HG03354 (cell line): Measurements from ENCODE around the gene ULK4.
"Not testable (repeated sequence)": the region's sequence is repeated elsewhere in the genome, so short reads cannot be mapped to it uniquely, and the experiment has no call there.

Experiments used
- ATAC-seq: cut with Tn5 transposase; IDR thresholded peaks from one replicate; pipeline ENCODE4 v1.9.1; 2021; ENCODE audit warnings: mild to moderate bottlenecking; ENCODE audit not compliant: unreplicated experiment, poor library complexity, severe bottlenecking

ULK4 gene

DNA sequence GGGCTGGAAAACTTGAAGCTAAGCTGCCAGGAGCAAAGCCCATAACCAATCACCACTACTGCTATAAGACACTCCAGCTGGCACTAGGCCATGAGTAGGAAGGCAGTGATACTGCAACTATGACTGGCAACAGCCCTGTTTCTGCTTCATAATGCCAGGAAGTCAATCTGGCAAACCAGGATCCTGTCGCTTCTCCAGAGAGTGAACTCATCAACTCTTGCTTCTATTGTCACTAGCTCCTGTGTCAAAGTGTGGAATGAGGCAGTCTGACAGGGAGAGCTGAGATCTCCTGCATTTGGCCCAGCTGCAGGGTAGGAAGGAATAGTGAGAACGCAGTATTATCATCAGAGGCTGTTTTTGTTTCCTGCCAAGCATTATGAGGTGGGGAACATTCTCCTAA lies 657.3 kb downstream of the ULK4 start:
- no peak for ATAC-seq

DNA sequence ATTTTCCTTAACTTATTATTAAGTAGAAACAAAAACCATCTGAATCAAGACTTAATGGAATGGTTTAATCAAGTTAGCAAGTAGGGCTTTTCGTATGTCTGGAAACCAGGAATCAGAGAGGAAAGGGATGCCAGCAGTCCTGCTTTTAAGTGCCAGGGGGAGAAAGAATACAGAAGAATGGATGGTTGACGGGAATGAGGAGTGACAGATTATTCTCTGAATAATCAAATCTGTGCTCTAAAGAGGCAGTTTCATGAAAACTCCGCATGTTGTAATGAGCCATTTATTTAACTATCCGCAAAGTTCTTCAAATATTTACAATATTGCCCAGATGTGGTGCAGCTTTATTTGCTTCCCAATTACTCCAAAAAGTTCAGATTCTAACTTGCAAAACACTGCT lies 659.6 kb downstream of the ULK4 start:
- ATAC-seq = no peak

DNA sequence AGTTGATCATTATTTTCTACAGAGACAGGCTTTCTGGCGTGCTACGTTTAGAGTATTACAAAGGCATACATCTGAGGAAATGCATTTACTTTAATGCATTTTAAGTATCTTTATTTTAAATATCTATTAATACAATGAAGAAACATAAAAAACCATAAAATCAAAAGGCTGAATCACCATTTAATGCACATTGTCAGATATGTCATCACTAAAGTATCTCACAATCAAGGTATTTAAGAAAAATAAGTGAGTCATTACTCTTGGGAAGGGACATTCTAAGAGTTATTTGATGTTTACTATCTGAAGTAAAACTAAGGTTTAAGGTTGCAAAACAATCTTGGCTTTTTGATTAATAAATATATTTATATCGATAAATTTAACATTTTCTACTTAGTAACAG lies 660.4 kb downstream of the ULK4 start:
- no peak for ATAC-seq

DNA sequence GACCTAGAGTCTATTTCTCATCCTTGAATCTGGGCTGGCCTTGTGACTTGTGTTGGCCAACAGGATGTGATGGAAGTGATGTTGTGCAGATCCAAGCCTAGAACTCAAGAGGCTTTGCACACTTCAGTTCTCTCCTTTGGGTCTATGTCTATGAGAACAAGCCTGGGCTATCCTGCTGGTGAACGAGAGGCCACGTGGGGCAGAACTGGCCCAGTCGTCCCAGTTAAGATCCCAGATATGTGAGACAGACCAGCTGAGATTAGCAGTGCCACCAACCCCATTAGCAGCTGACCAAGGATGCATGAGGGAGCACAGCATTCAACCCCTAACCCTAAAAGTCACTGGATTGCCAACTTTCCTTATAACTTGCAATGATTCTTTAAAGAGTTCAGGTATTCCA lies 662.9 kb downstream of the ULK4 start:
- ATAC-seq = no peak

DNA sequence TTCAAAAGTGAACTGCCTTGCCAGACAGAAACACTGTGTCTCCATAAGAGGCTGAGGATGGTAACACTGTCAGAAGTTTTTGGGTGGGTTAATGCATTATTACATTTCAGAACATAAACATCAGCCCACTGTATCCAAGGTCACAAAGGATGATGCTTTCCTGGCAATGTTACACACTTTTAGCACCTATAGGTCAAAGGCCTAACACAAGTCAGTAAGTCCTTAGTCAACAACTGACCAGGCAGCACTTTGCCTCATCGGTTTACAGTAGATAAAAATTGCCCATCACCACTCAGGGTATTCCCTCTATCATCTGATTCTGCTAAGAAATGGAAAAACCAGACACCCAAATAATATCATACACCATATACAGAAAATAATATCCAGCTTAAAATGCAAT lies 664.2 kb downstream of the ULK4 start:
- no peak for ATAC-seq

DNA sequence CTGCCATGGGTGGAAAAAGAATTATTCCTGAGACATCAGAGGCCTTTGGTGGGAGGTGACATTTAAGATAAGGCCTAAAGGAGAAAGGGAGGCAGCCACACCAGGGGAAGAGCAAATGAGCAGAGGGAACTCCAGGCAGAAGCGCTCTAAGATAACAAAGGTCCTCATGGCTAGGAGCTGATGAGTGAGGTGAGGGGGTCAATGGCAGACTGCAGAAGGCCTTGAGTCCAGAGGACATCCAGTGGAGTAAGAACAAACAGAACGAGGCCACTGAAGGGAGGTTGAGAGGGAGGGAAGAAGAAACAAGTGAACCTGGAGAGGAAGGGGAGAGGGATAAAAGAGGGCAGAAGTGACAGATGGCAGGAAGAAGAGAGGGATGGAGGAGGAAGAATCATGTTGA lies 665.3 kb downstream of the ULK4 start:
- no peak for ATAC-seq

DNA sequence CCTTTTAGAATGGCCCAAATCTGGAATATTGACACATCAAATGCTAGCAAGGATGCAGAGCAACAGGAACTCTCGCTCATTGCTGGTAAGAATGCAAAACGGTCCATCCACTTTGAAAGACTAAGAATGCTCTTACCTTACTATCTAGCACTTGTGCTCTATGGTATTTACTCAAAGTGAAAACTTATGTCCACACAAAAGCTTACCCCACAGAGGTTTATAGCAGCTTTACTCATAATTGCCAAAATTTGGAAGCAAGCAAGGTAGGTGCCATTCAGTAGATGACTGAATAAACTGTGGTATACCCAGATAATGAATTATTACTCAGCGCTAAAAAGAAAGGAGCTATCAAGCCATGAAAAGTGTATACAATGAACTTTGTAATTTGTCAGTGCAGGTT lies 666.2 kb downstream of the ULK4 start:
- no peak for ATAC-seq

DNA sequence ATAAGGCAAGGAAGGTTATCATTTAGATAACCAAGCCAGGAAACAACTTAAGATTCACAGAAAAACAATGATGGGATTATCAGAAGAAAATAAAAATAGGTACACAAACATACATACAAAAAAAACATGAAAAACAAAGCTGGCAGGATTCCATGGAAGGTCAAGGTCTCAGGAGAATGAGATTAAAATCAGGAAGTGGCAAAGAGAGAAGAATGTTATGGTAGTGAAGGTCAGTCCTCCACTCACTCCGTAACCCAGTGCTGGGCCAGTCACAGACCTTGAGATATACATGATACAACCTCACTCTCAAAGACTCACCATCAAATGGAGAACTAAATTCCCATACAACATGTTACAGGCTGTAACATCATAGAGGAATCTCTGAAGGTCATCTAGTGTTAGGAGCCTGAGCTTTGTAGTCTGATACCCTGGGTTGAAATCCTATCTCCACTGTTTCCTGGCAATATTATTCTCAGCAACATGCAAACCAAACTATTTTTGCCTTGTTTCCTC lies 668.7 kb downstream of the ULK4 start:
- ATAC-seq = no peak

DNA sequence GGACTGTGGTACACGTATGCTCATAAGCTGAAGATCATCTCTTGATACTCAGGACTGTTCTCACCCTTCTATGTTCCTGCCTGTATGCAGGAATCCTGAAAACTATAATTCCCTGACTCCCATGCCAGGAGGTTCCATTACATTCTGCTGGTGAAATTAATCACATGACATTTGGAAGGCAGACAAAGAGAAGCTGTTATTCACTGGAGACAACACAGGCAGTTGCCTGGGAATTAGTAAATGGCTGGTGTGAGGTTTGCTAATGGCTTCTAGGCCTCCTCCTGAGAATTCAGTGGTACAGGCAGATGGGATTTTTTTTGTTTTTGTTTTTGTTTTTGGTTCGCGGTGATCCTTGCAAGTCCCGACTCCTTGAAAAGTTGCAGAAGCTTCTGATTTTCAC lies 671.2 kb downstream of the ULK4 start:
- ATAC-seq = no peak

DNA sequence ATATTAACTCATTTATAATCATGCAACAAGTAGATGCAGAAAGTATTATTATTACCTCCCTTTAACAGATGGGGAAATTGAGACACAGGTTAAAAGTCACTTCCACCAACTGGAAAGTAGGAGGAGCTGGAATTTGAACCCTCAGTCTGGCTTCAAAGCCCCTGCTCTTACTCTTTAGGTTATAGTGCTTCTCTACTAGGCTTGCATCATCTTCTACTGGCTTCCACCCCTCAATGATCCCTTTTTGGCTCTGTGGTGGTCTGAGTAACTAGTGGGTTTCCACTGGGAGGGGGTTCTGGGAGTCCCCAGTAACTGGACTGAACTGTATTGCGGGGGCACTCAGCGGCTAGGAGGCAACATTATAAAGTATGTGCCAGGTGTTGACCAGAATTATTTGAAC lies 671.6 kb downstream of the ULK4 start:
- ATAC-seq = no peak

DNA sequence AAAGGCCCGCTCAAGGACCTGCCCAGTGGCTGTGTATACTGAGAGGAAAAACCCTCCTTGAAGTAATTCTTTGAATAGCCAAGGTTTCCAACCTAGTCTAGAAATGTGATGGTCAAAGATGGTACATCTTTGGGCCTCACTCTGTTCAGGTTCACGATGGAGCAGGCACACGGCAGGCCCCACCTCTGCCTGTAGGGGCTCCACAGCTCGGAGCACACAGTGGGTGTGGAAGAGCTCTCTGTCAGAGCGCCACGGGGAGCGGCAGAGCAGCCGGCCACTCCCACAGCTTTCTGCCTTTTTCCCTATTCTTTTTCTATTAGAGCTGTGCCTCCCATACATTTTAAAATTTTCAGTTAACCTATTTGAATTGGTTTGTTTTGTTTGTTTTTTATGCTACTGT lies 673.1 kb downstream of the ULK4 start:
- ATAC-seq = no peak

DNA sequence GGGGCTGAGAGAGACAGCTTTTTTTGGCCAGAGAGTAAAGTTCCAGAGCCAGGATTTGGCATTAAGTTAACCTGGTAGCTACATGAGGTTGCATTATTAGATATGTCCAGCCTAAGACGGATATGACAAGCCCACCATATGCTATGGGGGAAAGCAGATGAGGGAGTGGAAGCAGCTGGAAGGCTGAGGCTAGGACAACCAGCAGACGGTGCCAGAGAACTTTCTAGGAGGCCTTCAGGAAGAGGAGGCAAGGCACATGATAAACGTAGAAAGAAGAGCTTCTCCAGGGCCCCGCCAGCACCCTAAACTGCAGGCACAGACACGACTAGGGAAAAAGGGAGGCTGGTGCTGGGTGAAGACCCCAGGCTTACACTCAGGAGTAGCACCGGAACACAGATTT lies 675.6 kb downstream of the ULK4 start:
- ATAC-seq = no peak

DNA sequence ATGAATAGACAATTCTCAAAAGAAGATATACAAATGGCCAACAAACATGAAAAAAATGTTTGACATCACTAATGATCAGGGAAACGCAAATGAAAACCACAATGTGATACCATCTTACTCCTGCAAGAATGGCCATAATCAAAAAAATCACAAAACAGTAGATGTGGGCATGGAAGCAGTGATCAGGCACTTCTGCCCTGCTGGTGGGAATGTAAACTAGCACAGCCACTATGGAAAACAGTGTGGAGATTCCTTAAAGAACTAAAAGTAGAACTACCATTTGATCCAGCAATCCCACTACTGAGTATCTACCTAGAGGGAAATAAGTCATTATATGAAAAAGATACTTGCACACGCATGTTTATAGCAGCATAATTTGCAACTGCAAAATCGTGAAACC lies 677.0 kb downstream of the ULK4 start:
- ATAC-seq = not testable (repeated sequence)

DNA sequence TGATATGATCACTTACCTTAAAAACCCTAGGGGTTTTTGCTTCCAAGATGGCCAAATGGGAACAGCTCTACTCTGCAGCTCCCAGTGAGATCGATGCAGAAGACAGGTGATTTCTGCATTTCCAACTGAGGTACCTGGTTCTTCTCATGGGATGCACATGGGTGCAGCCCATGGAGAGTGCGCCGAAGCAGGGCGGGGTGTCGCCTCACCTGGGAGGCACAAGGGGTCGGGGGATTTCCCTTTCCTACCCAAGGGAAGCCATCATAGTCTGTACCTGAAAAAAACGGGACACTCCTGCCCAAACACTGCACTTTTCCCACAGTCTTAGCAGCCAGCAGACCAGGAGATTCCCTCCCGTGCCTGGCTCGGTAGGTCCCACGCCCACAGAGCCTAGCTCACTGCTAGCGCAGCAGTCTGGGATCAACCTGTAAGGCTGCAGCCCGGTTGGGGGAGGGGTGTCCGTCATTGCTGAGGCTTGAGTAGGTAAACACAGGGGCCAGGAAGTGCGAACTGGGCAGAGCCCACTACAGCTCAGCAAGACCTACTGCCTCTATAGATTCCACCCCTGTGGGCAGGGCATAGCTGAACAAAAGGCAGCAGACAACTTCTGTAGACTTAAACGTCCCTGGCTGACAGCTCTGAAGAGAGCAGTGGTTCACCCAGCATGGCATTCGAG lies 684.0 kb downstream of the ULK4 start:
- no peak for ATAC-seq

DNA sequence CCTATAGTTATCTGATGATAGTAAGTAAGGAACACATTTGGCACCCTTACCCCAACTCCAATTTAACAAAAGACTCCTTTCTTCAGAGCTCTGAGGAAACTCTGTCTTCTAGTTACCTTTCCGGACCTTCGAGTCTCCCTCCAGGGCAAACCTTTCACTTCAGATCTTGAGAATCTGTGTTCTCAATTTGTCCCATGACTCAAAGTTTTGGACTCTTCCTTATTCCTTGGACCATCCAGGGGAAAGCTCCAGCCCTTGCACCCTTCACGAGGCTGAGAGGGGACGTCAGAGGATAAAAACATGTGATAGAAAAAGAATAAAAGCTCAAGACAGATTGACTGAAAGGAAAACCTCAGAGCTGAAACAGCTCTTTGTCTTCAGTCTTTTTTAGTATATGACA lies 685.7 kb downstream of the ULK4 start:
- ATAC-seq = no peak

DNA sequence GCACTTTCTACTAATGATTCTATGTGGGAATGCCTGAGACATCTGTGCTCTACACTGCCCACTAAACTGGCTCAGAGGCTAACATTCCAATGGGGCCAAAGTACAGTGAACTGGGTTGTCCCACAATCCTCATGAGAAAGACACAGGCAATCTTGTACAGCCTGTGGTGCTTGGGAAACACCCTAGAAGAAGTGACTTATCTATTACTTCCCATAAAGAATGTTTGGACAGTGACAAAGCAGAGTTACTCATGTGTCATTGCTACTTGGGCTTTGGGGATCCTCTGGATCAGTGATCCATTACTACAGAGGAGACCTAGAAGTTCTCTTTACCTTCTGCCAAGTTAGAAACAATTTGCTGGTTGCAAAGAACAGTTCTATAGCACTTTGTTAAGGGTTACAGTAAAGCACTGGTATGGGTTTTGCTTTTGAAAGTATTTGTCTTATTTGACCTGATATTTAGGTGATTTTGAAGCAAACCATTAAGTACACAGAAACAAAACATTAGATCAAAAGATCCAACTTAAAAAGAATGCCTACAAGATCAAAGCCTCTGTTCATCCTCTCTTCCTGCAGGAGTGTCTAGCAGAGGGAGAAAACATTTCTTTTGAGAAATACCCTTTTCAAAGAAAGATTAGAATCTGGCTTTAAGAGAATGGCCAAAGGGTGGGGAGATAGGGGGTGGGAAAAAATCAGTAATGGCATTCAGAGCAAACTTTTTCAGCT lies 686.8 kb downstream of the ULK4 start:
- ATAC-seq = no peak

DNA sequence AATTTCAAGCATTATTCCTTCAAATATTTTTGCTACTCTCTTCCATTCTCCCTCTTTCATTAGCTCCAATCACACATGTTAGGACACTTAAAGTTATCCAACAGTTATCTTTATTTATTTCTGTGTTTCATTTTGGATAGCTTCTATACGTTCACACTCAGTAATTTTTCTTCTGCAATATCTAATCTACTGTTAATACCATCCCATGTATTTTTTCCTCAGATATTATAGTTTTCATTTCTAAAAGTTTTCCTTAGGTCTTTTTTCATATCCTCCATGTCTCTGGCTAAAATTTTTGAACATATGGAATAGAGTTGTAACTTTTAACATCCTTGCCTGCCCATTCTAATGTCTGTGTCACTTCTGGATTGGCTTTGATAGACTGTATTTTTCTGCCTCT lies 689.2 kb downstream of the ULK4 start:
- ATAC-seq = no peak

DNA sequence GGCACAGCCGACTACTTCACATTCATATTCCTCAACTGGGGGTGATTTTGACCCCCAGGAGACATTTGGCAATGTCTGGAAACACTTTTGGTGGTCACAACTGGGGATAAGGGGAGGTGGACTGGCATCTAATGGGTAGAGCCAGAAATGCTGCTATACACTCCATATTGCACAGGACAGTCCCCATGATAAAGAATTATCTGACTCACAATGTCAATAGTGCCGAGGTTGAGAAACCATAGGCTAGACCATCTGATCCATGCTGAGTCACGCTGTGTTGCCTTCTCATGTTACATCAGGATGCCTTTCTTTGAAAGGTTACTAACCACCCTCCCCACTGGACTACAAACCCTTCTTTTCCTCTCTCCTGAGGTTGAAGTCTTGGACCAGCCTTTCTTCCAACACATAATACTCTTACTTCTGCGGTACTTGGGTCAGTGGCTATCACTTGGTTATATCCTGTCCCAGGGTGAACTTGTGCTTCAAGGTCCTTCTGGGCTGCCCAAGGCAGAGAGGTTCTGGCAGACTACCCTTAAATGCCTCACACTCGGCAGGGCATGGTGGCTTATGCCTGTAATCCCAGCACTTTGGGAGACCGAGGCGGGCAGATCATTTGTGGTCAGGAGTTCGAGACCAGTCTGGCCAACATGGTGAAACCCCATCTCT lies 693.8 kb downstream of the ULK4 start:
- ATAC-seq = no peak

DNA sequence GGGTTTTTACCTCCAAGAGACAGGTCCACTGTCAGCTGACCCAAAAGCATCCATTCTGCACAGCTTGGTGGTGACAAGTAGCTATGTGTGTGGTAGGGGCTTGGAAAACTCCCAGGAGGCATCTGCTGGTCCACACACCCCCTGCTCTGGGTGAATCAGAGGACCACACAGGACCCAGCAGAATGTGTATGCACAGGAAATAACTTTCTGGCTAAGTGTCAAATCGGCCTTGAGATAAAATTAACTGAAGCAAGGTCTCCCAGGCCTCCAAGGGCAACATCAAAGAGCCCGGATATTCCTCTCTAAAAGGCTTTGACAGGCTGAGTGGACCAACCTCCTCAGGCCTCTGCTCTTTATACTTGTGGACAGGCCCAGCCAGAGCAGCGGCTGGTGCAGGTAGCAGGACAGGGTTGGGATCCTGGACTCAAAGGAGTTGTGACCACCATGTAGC lies 696.1 kb downstream of the ULK4 start:
- no peak for ATAC-seq

DNA sequence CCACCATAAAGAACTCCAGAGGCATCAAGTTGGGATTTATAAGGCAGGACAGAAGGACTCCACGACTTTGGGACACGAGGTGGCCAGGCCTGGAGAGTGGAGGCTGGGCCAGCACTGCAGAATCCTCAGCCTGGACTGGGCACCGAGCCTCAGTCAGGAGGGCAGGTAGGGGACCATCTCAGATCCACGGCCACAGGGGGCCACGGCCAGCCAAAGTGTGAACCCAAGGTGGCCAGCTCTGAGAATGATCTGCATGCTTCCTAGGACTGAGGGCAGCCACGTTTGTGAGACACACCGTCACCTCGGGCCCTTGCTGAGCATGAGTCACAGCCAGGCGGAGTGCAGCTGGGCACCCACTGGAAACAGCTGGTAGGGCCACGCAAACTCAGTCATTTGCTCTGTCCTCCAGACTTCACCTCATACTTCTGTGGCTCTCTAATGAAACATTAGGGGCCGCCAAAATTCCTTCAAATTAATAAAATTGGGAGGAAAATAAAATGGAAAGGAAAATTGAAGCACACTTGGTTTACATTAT lies 696.8 kb downstream of the ULK4 start:
- ATAC-seq = no peak

DNA sequence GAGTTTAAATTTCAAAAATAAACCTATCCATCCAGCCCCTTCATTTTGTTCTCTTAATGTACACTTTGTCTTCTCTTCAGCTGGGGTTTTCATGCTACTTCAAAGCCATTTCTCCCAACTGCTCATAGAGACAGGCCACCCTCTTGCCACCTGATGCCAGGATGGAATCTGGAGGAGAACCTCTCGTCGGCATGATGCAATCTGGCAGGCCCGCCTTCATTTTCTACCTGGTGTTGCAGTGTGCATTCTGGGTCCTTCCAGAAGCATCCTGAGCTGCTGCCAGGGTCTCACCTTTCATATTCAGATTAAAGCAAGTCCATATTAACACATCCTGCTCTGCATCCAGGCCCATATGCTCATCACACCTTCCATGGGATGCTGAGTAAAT lies 701.8 kb downstream of the ULK4 start:
- ATAC-seq = no peak
